Astrocyte (in vitro differentiated cells and primary cell): ENCODE data around the gene BARHL2.

Experiments used
- EZH2 ChIP-seq: IDR thresholded peaks from 2 replicates; pipeline ENCODE4 v1.6.1; 2012; ENCODE audit warnings: mild to moderate bottlenecking, low read length, inconsistent platforms; ENCODE audit not compliant: insufficient read depth
- TF ChIP-seq, protein P1 (sequence below): IDR thresholded peaks from 2 replicates; pipeline ENCODE4 v1.5.1; 2011; ENCODE audit warnings: low read depth, mild to moderate bottlenecking, inconsistent platforms, low read length, moderate library complexity; ENCODE audit not compliant: insufficient read depth

DNA sequence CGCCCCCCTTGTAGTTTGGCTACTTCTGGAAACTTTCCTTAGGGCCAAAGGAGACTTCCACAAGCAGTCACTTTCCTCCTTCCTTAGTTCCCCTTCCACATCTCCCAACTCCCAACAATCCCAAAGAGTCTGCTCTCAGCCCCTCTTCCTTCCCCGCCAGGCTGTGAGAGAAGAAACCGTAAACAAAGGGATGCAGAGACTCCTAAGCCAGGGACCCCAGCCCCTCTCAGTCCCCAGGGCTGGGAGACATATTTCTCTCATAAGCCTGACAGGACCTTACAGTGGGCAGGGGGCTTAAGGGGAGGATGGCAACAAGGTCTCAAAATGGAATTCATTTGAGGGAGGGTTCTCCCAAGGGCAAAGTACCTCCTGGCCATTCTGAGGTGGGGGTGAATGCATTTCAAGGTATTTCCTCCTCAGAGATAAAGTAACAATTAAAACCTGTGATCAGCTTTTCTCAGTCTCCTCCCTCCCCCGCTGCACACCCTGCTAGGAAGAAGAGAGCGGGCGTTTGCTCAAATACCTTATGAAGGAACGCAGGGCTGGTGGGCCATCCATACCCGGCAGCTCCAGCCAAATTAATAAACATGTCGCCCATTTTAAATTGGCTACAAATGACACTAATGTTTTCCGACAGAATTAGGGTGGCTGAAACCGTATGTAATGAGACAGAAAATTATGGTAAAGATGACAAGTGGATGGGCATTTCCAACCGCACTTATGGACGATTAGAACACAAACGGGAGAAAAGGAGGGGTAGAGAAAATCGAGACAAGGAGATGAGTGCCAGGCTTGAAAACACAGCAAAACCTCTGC, 4.0 kb downstream of the BARHL2 start:
- TF ChIP-seq, protein P1, sequence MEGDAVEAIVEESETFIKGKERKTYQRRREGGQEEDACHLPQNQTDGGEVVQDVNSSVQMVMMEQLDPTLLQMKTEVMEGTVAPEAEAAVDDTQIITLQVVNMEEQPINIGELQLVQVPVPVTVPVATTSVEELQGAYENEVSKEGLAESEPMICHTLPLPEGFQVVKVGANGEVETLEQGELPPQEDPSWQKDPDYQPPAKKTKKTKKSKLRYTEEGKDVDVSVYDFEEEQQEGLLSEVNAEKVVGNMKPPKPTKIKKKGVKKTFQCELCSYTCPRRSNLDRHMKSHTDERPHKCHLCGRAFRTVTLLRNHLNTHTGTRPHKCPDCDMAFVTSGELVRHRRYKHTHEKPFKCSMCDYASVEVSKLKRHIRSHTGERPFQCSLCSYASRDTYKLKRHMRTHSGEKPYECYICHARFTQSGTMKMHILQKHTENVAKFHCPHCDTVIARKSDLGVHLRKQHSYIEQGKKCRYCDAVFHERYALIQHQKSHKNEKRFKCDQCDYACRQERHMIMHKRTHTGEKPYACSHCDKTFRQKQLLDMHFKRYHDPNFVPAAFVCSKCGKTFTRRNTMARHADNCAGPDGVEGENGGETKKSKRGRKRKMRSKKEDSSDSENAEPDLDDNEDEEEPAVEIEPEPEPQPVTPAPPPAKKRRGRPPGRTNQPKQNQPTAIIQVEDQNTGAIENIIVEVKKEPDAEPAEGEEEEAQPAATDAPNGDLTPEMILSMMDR: no peak
- TF ChIP-seq EZH2: peak; percentile 57
